GM21528 (cell line): Measurements from ENCODE around the gene TBC1D4.

Experiments used
- ATAC-seq: cut with Tn5 transposase; IDR thresholded peaks from one replicate; pipeline ENCODE4 v1.9.1; 2021; ENCODE audit warnings: mild to moderate bottlenecking, moderate library complexity; ENCODE audit not compliant: unreplicated experiment, low FRiP score

TBC1D4 gene

DNA sequence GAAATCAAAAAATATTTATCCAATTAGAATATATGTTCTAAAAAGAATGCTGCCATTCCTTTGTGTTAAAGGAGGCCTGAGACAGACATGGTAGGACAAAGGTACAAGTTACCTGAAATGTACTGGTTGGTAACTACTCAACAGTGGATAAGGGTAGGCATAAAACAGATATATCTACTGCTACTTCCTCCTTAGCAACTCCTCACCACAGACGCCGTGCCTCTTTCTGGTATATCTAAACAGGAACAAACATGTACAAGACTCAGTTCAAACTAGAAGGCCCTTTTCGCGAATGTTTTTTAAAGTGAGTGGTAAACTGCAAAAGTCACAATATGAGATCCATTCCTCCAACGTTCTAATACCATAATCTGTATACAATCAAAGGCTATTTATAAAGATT, 86.9 kb downstream of the TBC1D4 start:
- ATAC-seq = peak; percentile 65

DNA sequence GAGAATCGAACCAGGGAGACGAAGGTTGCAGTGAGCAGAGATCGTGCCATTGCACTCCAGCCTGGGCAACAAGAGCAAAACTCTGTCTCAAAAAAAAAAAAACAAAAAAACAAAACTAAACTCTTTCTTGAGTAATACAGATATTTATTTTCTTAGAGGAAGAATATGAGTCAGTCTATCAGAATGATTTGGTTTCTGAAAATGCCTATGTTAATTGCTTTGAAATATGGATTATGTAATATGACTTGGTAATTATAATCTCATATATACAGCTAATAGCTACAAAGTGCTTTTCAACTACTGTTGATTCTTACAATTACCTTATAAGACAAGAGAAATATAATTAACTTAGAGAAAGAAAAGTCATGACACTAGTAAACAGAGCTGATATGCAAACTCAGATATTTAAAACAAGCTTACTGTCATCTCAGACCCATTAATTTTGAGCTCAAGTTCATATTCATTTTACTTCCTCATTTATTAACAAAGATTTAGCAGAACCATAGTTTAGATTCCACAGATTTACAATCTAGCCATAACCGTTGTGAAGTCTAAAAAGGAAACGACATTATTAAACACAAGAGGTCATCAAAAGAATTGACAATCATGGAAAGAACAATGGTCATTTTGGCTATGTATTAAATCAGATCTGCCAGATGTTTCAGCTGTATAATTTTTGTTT, 88.0 kb downstream of the TBC1D4 start:
- ATAC-seq = no peak

DNA sequence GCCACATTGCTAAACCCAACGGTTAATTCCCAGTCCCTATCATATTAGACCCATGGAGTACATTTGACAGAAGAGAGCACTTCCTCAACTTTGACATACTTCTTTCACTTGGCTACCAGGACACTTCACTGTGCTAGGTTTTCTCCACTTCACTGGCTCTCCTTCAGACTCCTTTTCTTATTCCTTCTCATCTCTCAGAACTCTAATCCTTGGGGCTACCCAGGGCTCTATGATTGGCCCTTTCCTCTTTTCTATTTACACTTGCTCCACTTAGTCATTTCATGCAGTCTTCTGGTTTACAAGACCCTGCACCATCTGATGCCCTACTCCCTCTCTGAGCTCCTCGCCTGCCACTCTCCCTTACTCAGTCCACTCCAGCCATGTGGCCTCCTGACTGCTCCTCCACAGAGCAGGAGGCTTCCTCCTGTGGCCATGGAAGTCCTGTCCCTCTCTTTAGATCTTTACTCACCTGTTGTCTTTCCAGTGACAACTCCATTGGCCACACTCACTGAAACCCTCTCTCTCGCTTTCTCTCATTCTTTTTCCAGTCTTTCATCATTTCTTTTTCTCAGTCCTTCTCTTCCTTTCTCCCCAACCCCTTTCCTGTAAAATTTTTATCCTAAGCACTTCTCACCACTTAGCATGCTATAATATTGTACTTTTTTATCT, 90.4 kb downstream of the TBC1D4 start:
- no peak for ATAC-seq

DNA sequence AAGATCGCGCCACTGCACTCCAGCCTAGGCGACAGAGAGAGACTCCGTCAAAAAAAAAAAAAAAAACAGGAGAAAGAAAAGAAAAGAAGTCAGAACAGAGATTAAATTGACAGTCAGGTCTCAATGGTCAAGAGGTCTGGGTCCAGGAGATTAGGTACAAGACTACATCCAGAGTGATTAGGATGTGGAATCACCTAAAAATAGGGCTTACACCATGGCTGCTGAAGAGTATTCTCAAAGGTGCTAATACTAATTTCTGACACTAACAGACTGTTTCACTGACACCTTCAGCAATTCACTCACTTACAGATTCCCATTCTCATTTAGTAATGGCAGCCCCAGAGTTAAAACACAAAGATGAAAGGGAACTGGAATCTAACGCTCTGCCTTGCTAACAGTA, 91.7 kb downstream of the TBC1D4 start:
- ATAC-seq = no peak

DNA sequence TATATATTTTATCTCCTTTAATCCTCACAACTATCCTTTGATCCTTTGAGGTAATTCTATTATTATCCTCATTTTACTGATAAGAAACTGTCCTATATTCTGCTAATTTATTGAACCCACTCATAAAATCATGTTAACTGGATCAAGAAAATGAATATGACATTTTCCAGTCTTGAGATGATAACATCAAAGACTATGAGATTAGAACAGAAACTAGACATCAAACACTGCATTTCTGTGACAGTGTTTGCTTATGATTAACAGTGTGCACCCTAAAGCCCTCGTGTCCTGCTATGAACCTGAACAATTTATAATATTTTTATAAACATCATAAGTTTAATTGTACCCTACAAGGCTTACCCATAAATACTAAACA, 96.3 kb downstream of the TBC1D4 start:
- ATAC-seq = no peak

DNA sequence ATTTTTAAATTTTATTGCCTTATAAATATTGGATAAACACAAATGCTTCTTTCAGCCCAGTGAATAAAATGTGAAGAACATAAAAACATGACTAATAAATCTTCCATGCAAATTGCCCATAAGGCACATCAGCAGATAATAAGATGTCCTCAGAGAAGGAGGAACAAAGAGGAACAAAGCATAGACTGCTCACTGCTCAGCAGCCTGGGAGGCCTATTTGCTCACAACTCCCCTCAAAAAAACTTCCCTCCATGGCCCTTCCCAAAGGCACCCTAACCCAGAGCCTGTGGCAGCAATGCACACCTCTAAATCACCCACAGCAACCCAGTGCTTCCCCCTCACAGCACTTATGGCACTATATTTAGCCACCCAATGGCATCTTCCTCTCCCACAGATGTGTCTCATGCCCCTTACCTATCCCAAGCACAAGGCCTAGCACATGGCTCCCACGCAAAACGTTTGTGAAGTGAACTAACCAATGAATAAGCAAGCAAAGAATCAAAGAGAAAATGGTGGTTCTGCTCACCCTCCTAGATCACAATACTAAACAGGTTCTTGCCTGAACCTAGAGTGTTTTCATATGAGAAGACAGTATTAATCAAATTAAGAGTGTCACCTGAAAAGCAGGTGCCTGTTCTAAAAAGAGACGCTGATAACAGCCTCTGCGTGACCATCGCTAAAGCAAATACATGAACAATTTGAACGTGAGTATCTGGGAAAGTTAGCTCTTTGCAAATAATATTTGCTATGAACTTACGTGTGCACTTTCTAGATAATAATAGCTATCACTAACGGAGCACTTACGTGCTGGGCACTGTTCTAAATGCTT, 96.9 kb downstream of the TBC1D4 start:
- no peak for ATAC-seq

DNA sequence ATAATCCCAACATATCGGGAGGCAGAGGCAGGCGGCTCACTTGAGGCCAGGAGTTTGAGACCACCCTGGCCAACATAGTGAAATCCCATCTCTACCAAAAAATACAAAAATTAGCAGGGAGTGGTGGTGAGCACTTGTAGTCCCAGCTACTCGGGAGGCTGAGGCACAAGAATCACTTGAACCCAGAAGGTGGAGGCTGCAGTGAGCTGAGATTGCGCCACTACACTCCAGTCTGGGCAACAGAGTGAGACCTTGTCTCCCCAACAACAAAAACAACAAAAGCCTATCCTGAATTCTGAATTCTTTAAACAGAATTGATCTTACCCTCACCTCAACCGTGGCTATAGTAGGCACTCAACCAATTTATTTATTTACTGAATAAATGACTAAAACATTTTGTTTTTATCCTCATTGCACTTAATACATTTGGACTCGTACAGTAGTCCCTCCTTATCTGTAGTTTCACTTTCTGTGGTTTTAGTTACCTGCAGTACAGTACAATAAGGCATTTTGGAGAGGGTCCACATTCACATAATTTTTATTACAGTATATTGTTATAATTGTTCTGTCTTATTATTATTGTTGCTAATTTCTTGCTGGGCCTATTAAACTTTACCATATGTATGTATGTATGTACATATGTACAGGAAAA, 98.8 kb downstream of the TBC1D4 start:
- ATAC-seq = no peak

DNA sequence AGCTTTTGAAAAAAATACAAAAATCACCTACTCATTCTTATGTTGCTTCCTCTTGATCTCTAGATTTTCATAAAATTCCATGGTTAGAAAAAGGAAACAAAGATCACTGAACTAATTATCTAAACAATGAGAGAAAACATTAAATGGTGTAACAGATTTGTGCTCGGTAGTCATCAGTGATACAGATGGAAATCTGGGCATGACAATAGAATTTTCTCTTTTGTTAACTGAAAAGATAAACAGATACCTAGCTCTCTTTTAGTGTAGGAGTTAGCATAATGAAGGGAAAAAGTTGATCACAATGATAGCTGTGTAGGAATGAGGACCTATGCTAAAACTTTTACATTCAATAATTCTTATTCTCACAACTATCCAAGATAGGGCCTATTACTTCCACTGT, 103.7 kb downstream of the TBC1D4 start:
- ATAC-seq = no peak

DNA sequence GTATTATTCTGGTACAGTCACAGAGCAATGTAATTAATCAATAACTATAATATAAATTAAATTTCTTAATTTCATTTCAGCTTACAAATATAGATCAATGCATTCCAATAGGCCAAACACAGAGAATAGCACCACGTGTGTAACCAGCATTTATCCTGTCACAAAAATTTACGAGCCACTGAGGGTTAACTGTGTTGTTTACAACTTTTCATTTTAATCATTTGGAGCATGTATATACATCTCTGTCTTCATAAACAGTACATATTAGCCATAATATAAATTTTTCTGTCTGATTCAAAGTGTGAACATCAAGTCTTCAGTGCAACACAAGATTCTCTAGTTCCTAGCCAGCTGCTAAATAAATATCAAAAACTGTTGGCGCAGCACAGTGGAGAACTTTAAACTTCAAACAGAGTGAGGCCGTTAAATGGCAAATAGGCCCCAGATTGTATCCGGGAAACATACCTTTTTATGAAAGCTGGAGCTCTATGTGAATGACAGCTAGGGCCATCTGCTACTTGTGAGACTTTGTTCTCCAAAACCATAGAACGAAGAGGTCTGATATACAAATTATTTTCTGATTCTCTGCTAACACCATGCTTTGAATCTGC, 105.1 kb downstream of the TBC1D4 start:
- no peak for ATAC-seq

DNA sequence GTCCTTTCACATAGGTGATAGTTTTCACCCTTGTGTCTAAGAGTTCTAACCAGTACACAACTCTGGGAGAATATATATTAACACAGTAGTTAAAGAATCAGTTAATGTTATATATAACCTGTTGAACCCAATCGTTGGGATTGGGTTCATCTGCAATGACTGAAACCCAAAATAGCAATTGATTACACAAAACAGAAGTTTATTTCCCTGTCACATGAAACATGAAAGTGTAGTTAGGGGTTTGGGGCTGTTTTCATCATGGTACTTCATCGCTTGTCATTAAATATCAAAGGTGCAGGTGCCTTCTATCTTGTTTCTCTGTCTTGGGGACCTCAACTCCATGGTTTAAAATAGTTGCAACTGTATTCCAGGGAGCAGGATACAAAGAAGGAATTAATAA, 106.6 kb downstream of the TBC1D4 start:
- no peak for ATAC-seq

DNA sequence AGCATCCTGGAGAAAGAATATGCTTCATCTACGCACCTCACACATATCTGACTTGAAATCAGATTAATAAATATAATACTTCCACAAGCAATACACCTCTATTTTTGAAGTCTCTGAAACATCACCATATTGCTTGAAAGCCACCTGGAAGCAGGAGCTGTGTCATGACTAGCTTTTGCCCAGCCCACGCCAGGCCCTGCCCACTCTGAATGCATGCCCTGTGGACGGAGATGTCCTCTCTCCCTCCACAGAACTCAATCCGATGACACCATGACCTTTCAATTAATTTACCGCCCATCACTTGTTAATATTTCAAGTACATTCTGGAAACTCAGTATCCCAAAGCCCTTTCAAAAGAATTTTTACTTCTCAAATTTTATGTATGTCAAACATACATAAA, 108.0 kb downstream of the TBC1D4 start:
- ATAC-seq = no peak

DNA sequence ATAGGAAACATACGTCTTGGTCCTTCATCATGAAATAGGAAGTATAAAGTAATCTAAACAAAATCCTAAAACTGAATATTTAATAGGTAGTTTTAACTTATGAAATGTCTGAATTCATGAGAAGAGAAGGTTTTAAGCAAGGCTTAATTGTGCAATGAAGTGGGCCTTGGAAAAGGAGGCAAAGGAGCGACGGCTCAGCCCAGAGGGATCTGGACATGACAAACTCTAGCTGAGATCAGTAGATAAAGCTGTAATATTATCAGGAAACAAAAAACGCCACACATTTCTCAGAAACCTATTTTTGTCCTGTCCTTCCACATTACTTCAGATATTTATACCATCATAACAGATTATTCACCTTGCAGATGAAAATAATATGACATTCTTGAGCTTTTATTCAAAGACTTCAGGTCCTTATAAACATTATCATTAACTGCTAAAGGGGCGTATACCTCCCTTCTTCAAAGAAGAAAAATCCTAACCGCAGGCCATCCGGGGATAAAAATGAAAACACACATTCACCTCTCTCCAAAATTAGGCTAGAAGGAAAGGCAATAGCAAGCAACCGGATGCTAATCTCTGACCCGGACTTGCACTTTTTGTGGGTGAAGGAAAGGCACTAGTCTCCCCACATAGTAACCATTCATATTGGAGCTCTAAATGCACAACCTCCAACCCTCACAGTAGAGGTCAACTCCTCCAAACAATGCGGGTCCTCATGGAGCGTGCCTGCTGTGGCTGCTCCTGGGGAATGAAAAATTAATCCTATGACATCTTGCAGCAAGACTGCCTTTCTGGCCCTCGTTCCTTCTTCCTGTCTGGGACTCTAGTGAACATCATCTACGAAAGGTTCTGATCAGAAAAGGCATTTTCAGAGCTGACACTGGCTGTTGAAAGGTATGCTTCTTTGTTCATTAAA, 108.8 kb downstream of the TBC1D4 start:
- no peak for ATAC-seq

DNA sequence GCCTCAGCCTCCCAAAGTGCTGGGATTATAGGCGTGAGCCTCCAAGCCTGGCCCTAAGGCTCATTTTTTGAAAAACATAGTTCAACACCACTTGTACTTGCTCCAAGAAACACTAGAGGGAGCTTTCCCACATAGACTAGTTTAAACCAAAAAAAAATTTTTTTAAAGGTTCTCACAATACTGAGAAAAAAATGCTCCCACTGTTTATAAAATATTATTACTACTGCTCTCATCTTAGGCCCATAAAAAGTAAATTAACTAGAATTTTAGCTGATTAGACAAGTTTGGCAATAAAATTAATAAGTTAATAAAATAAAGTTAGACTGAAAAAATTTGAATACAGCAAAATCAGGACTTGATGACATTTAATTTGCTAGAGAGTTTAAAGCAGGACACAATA, 109.5 kb downstream of the TBC1D4 start:
- peak; percentile 61 for ATAC-seq

DNA sequence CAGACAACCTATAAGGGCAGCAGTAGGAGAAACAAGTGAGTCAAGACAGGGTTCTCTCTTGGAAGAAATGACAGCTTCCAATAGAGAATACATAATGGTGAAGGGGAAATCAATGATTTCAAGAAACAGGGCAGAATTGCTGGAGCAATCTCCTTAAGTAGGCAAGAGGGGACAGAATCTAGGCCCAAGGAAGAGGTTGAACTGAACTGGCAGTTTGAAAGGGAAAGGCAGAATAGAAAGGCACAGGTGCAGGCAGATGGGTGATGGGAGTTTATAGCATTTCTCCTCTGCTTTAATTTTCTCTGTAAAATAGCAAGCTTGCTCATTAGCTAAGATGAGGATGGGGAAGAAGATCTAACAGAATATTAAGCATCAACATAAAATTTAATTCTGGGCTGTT, 110.8 kb downstream of the TBC1D4 start:
- no peak for ATAC-seq

DNA sequence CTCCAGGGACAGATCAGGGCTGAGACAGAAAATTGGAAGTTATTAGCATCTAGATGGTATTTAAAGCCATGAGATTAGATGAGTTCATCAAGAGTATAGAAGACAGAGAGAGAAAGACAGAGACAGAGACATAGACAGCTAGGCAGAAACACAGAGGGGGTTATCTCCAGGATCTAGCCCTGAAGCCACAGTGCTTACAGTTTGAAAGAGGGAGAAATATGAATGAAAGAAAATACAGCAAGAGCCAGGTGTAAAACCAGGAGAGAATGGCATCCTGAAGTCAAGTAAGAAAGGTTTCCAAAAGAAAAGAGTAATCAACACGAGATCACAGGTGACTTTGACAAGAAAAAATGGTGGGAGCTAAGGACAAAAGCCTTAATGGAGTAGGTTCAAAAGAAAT, 111.2 kb downstream of the TBC1D4 start:
- no peak for ATAC-seq

DNA sequence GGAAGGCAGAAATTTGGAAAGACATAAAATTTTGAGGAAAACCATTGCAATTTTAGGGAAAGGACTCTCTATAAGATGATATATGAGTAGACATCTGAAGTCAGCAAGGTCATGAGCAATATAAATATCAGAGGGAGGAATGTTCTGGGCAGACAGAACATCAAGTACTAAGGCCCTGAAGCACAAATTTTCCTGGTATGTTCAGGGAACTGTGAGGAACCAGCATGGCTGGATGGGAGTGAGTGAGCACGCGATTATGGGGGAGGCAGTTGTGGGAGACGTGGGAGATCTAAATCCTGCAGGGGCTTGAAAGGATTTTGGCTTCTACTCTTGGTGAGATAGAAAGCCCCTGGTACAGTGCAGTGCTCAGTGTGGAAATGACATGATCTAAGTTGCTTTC, 112.0 kb downstream of the TBC1D4 start:
- no peak for ATAC-seq

DNA sequence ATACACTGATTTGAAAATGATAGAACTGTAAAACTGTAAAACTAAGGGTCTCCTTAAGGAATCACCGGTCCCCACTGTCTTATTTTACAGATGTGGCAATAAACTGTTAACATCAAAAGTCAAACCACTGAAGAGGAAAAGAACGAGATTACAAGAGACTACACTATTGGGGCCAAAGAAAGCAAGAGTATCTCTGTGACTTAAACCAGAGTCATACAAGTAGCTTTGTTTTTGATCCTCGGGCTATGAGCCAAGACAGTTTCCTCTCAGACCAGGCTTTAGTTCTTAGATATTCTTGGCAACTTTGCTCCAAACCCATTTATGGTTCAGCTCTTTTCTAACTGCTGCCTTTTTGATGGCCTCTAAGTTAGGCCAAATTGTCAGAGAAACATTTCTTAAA, 113.8 kb downstream of the TBC1D4 start:
- ATAC-seq = no peak

DNA sequence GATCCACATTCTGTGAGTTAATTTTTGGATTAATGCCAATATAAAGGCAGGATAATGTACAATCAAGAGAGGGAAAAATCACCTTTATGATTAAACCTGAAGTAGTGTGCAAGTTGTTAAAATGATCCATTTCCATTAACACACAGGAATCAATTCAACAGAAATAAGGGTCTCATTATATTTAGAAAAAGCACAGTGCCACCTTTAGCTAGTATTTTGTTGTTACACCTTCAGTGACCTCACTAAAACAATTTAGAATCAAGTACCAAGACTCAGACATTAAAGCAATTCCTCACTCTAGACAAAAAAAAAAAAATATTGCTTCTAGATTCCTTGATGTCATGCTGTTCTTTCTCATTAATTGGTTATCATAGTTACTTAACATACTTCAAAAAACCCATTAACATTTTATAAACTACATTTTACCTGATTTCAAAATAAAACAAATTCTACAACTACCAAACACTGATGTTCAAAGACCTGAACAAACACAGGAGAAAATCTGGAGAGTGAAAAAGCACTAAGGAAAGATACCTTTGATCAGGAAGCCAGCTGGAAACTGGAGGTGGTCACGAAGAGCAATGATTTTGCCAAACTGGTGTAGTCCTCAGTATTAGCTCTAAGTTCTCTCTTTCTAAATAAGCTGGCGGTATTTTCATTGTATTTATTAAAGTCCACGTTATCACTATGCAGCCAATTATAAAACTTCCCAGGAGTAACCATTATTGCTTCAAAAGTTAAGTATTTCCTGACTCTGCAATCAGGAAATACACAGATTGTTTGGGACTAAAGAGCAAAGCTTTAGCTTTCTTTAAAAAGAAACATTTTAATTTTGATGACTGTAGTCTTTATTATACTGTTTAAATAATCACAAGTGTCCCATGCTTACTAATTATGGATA, 115.3 kb downstream of the TBC1D4 start:
- ATAC-seq = no peak

DNA sequence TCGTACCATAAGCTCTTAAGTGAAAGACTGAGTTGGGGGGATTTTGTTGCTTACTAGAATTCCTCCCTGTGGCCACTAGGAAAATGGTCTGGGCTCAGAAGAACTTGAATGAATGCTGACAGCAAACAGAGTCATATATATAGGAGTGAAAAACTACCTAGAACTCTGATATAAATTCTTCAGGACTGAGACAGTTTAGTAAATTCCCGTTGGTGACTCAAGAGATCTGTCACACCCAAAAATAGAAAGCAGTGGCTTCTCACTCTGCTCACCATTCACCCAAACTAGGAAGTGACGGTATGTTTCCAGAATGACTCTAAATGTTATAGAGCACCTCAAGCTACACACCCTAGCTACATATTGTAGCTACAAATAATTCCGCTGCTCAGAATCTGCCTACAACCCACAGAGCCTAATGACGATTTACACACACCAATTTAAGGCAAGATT, 116.2 kb downstream of the TBC1D4 start:
- peak; percentile 87 for ATAC-seq
